GM12878 (cell line): ENCODE data around the gene TIAM1. TPM values are rescaled to one million over a fixed set of nuclear protein-coding genes. Genes with fewer than 3 reads are reported as not detected.

Experiments
- ATAC-seq: fragments of 200-7000 bp; cut with Tn5 transposase; 3 replicates; pipeline ENCODE4 v1.9.1; 2020; ENCODE audit warnings: mild to moderate bottlenecking, moderate library complexity
- BruUV-seq: library from RNA; stranded (reverse); fragments of 400-500 nt; replicated peaks from 2 replicates; lab custom pipeline; 2021; lab: Mats Ljungman, UMichigan
- CTCF ChIA-PET: fragments of 300-600 bp; sonication (Branson Sonifier 250); formaldehyde crosslinking; extraction: SDS; loops from one replicate; lab custom pipeline; 2021; ENCODE audit warnings: inconsistent platforms; lab: Yijun Ruan, JAX
- POLR2A ChIA-PET: fragments of 350-600 bp; formaldehyde crosslinking; extraction: SDS; loops from one replicate; lab custom pipeline; 2021; ENCODE audit warnings: inconsistent platforms; lab: Charles Lee
- RAD21 ChIA-PET: fragments of 300-600 bp; sonication (Branson Sonifier 250); formaldehyde crosslinking; loops from one replicate; lab custom pipeline; 2023; ENCODE audit warnings: antibody characterized with exemption; ENCODE audit not compliant: unreplicated experiment; lab: Charles Lee
- SMC1A ChIA-PET: fragments of 300-600 bp; sonication (Branson Sonifier 250); formaldehyde crosslinking; loops from one replicate; lab custom pipeline; 2023; ENCODE audit not compliant: unreplicated experiment, uncharacterized antibody; lab: Charles Lee
- DNase-seq: peaks from one replicate; pipeline ENCODE4 v3.0.0-alpha.2; 2011; ENCODE audit warnings: low read depth, low spot score
- FAIRE-seq: peaks from 3 replicates; lab custom pipeline; 2011; peaks lifted over from hg19 to GRCh38; lab: Jason Lieb, UNC
- H2AFZ ChIP-seq: 2 replicates; pipeline ENCODE4 v1.6.0; 2011; ENCODE audit warnings: low read depth, low read length, control low read depth; ENCODE audit not compliant: control insufficient read depth
- H3K27ac ChIP-seq: 2 replicates; pipeline ENCODE4 v1.5.1; 2011; ENCODE audit warnings: control low read depth; ENCODE audit not compliant: control insufficient read depth, insufficient read depth
- H3K27me3 ChIP-seq, 2 experiments: replicated peaks in 1 of 2; 2 replicates each; pipeline versions ENCODE4 v1.6.0 to v1.6.1; 2011; ENCODE audit warnings: low read length in 1 of 2; ENCODE audit not compliant: control insufficient read depth in 2 of 2, insufficient read depth in 2 of 2
- H3K36me3 ChIP-seq, 2 experiments: 2 replicates each; pipeline ENCODE4 v1.5.1; 2011; ENCODE audit warnings: low read length in 1 of 2; ENCODE audit not compliant: control insufficient read depth in 2 of 2, insufficient read depth in 2 of 2
- H3K4me1 ChIP-seq: 2 replicates; pipeline ENCODE4 v1.6.1; 2011; ENCODE audit warnings: mild to moderate bottlenecking, low read length, moderate library complexity, mixed read lengths; ENCODE audit not compliant: control insufficient read depth, insufficient read depth
- H3K4me2 ChIP-seq: 2 replicates; pipeline ENCODE4 v1.6.0; 2011; ENCODE audit warnings: control low read depth; ENCODE audit not compliant: control insufficient read depth, insufficient read depth
- H3K4me3 ChIP-seq: fragments of 200-600 bp; sonication (generic); 2 replicates; pipeline ENCODE4 v1.5.1; 2016
- H3K79me2 ChIP-seq: 2 replicates; pipeline ENCODE4 v1.6.0; 2011; ENCODE audit warnings: low read length; ENCODE audit not compliant: control insufficient read depth, insufficient read depth
- H3K9ac ChIP-seq: 2 replicates; pipeline ENCODE4 v1.8.0; 2011; ENCODE audit warnings: low read length, control low read depth, mixed read lengths; ENCODE audit not compliant: control insufficient read depth, insufficient read depth
- H3K9me3 ChIP-seq: replicated peaks from 3 replicates; pipeline ENCODE4 v1.5.1; 2011; ENCODE audit warnings: mild to moderate bottlenecking, low read length; ENCODE audit not compliant: control insufficient read depth, insufficient read depth
- H4K20me1 ChIP-seq: 2 replicates; pipeline ENCODE4 v1.6.0; 2011; ENCODE audit not compliant: control insufficient read depth, insufficient read depth
- ATF3 ChIP-seq: IDR thresholded peaks from 2 replicates; pipeline ENCODE4 v1.6.1; 2011; ENCODE audit warnings: low read depth, mild to moderate bottlenecking, low read length, moderate library complexity, borderline replicate concordance; ENCODE audit errors: extremely low read depth
- ATF7 ChIP-seq: fragments of 450-650 bp; IDR thresholded peaks from 2 replicates; pipeline ENCODE4 v1.6.1; 2016; ENCODE audit warnings: low read depth, mild to moderate bottlenecking
- CBX3 ChIP-seq: fragments of 200-600 bp; sonication (generic); IDR thresholded peaks from 2 replicates; pipeline ENCODE4 v1.6.1; 2016; ENCODE audit warnings: low read depth, borderline replicate concordance
- DPF2 ChIP-seq: fragments of 450-650 bp; IDR thresholded peaks from 2 replicates; pipeline ENCODE4 v1.6.1; 2017; ENCODE audit warnings: mild to moderate bottlenecking
- FOXK2 ChIP-seq: fragments of 450-650 bp; IDR thresholded peaks from 2 replicates; pipeline ENCODE4 v1.6.1; 2017; ENCODE audit warnings: mild to moderate bottlenecking, moderate library complexity
- GABPA ChIP-seq: IDR thresholded peaks from 2 replicates; pipeline ENCODE4 v1.6.1; 2014; ENCODE audit warnings: antibody characterized with exemption, low read depth, mild to moderate bottlenecking, inconsistent platforms
- KAT2A ChIP-seq: conservative IDR thresholded peaks from 2 replicates; pipeline ENCODE4 v1.6.1; 2011; ENCODE audit warnings: low read depth, low read length; ENCODE audit not compliant: control insufficient read depth
- MTA3 ChIP-seq: IDR thresholded peaks from 2 replicates; pipeline ENCODE4 v1.6.1; 2012; ENCODE audit warnings: low read length, inconsistent platforms, borderline replicate concordance
- NBN ChIP-seq: fragments of 450-650 bp; IDR thresholded peaks from 2 replicates; pipeline ENCODE4 v1.6.1; 2016
- RAD51 ChIP-seq: fragments of 450-650 bp; IDR thresholded peaks from 2 replicates; pipeline ENCODE4 v1.6.1; 2016; ENCODE audit warnings: moderate library complexity, mild to moderate bottlenecking, inconsistent platforms
- TARDBP ChIP-seq: IDR thresholded peaks from 2 replicates; pipeline ENCODE4 v1.6.1; 2016; ENCODE audit warnings: borderline replicate concordance
- TCF3 ChIP-seq: IDR thresholded peaks from 2 replicates; pipeline ENCODE4 v1.6.1; 2012; ENCODE audit warnings: low read depth, mild to moderate bottlenecking, low read length, borderline replicate concordance; ENCODE audit not compliant: insufficient read depth
- ZBED1 ChIP-seq: IDR thresholded peaks from 2 replicates; pipeline ENCODE4 v1.6.1; 2016; ENCODE audit warnings: borderline replicate concordance
- WGBS: methylation state at CpG from one replicate; pipeline ENCODE4 v1.1.6; 2016; ENCODE audit warnings: low lambda C conversion rate; ENCODE audit not compliant: insufficient replicate concordance, insufficient coverage; ENCODE audit errors: missing lambda C conversion rate; 5-methylcytosine and 5-hydroxymethylcytosine counted together
- in situ Hi-C: fragments of 300-500 bp; cut with MboI; formaldehyde crosslinking; loops from 9 replicates; pipeline ENCODE4 v1.14.3; 2018; ENCODE audit warnings: mixed read lengths
- intact Hi-C: fragments of 100-400 bp; cut with micrococcal nuclease; formaldehyde crosslinking; loops from one replicate; pipeline ENCODE4 v1.14.2; 2022; ENCODE audit not compliant: unreplicated experiment
- polyA plus RNA-seq, 11 experiments: library from polyadenylated mRNA; depleted of rRNA in 4 of 11; unstranded in 6 of 11; stranded (reverse) in 5 of 11; fragments of >200 nt; fragmentation: Nextera tagmentation in 4 of 11; fragmentation: Illumina TruSeq in 1 of 11; extraction: Ambion mirVana in 4 of 11; extraction: Trizol in 1 of 11; gene quantifications; 1 replicate in 1 of 11; 2 replicates in 10 of 11; pipeline versions ENCODE4 v1.2.1 to v1.2.3, GENCODE V29; 2011 to 2016; ENCODE audit warnings: inconsistent platforms in 2 of 11, missing spikeins in 2 of 11, low read depth in 1 of 11
- total RNA-seq, 4 experiments: library from RNA; depleted of rRNA in 3 of 4; stranded (reverse); fragments of >200 nt in 3 of 4; fragmentation: Illumina TruSeq in 1 of 4; extraction: Trizol in 1 of 4; gene quantifications; 2 replicates each; pipeline versions ENCODE4 v1.2.1 to v1.2.3, GENCODE V29; 2013 to 2021

The TIAM1 gene
- total and polyA plus RNA-seq, 10 of the 15 experiments (the other 5 are each of a cell fraction or from before 2014, with no cell fraction given), result 0.31 to 35.9 (median 0.78) TPM

GRCh38 chr21:31372471-31372765 is 28.4 kb upstream of the TIAM1 start:
- BruUV-seq, result no TSS peak
- DNase-seq (no peak), FAIRE-seq (no peak), ATAC-seq (no peak)
- ChIA-PET SMC1A (no interaction called here), POLR2A (no interaction called here), RAD21 (interaction anchor here (0.6 kb wide), 1 partner anchor 51 kb away, joined by 4 read pairs; no protein-coding TSS in a partner anchor), CTCF (no interaction called here)
- Histone ChIP-seq H3K27me3 (no peaks in the 10 kb centered on the region), H3K9ac (no peak overlapping the region), H3K4me3 (no peak overlapping the region), H3K36me3 (no peaks in the 10 kb centered on the region), H3K9me3 (no peaks in the 10 kb centered on the region), H3K4me1 (no peaks in the 10 kb centered on the region), H3K79me2 (no peaks in the 10 kb centered on the region), H2AFZ (no peak overlapping the region), H4K20me1 (no peaks in the 10 kb centered on the region), H3K27ac (no peak overlapping the region), H3K4me2 (no peak overlapping the region)
- intact Hi-C loops (no loop called here), in situ Hi-C loops (no loop called here)
- WGBS, result 30% methylated on average over 3 of the region's 3 CpGs
- TF ChIP-seq CBX3 (no peak), RAD51 (no peak)

- Histone ChIP-seq H3K4me3 (no peak overlapping the region), H4K20me1 (no peaks in the 10 kb centered on the region), H3K79me2 (no peaks in the 10 kb centered on the region), H3K9me3 (no peaks in the 10 kb centered on the region), H2AFZ (no peak overlapping the region), H3K36me3 (no peaks in the 10 kb centered on the region), H3K27me3 (no peaks in the 10 kb centered on the region), H3K4me2 (no peak overlapping the region), H3K9ac (no peak overlapping the region), H3K4me1 (no peaks in the 10 kb centered on the region), H3K27ac (no peak overlapping the region)
- no peak for FAIRE-seq
- no peak for DNase-seq
- SMC1A ChIA-PET, result no interaction called here
- POLR2A ChIA-PET, result no interaction called here
- TF ChIP-seq GABPA (no peak), ZBED1 (no peak), TARDBP (no peak), NBN (no peak), DPF2 (no peak), TCF3 (no peak), MTA3 (no peak), ATF7 (no peak), ATF3 (no peak), KAT2A (no peak), FOXK2 (no peak)
- in situ Hi-C loops, result no loop called here
- 43% methylated on average over 6 of the region's 6 CpGs for WGBS
- ATAC-seq, result no peak
- no TSS peak for BruUV-seq
- CTCF ChIA-PET, result no interaction called here
- intact Hi-C loops, result no loop called here
- RAD21 ChIA-PET, result interaction anchor here (0.6 kb wide), 1 partner anchor 51 kb away, joined by 4 read pairs; no protein-coding TSS in a partner anchor
Measured at GRCh38 chr21:31371715-31372470, 27.8 kb upstream of the TIAM1 start.
